ENCODE measurements around the gene TMEM135.
A peak's percentile ranks its signal among the peaks of the same experiment; 100 is the strongest.
"Not testable (repeated sequence)": the region's sequence is repeated elsewhere in the genome, so short reads cannot be mapped to it uniquely, and the experiment has no call there.

Gene TMEM135

DNA sequence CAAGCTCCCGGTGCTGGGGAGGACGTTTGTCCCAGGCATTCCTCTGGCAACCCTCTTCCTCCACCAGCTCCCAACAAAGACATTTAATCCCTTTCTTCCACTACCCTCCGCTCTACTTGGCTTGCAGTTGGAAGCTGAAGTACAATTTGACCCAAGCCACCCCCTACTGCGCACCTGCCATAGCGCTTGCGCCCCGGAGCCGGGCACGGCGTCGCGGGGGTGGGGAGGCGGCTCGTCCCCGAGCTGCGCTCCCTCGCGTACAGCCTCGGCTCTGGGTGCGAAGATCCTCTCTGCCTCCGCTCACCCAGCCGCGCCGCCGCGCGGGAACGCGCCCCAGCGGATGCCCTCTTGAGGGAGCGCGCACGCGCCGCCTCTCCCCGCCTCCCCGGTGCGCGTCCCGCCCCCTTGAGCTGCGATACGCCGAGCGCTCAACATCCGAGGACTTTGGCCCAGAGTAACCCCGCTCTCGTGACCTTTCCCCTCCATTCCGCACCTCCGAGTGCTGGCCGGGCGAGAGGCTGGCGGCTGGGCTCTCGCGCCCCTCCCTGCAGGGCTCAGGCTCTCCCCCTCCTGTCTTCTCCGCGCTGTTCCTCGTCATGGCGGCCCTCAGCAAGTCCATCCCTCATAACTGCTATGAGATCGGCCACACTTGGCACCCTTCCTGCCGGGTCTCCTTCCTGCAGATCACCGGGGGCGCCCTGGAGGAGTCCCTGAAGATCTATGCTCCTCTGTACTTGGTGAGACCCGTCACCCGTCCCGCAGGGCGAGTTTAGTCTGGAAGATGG lies at the start of gene TMEM135:
TSS of gene TMEM135 (plus strand) at position 485 of the 785 bp plus-strand sequence. CDS start at position 597, 112 bp downstream.
- peak; percentile 91 for DNase-seq (ENCODE audit: low spot score)

DNA sequence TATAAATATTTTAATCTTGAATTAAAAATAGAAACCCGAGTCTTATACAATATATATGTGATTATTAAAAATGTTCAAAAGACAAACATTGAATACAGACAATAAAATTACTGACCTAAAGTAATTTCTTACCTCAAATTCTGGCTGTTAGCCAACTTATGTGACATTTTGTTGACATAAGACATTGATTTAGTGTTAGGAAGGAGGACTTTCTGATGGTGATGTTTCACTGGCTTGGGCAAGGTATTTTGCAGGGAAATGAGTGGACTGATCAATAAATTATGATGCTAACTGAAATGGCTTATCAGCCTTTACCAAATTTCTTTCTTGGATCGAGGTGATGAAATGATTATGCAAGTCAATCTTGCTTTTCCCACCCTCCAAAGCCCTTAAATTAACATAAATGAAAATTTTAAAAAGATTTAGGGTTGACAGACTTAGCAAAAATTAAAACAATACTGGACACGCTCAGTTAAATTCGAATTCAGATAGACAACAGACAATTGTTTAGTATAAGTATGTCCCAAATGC lies 49.3 kb upstream of the TMEM135 start:
- DNase-seq (ENCODE audit: low spot score) = no peak

DNA sequence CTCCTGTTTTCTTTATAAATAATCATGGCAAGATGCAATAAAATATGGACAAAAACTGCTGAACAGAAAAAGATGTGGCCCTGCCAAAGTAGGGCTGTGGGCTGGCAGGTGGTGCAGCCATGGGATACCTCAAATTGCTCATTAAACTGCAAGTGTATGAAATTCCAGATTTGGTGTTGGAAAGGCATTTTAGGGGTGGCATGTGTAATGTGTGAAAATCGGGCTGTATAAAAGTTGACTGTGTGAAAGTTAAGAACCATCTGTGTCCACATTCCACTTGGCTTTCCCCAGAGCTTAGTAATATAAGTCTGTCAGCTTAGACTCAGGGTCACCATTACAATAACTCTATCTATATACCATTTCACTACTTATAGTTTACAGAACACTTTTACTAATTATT lies 47.7 kb upstream of the TMEM135 start:
- DNase-seq (ENCODE audit: low spot score) = no peak

DNA sequence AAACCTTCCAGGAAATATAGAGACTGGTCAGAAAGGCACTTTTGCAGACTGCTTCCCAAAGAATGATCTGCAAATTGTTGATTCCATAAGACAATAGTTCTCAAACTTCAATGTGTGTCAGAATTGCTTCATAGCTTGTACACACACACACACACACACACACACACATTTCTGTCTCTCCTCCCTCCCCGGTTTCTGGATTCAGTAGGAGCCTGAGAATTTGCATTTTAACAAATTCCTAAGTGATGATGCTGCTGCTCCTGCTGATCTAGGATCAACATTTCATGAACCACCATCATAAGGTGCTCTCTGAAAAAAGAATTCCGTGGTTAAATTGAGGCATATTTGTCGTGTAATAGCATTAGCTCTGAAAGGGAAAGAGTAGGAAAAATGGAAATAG lies 47.2 kb upstream of the TMEM135 start:
- DNase-seq (ENCODE audit: low spot score) = no peak

DNA sequence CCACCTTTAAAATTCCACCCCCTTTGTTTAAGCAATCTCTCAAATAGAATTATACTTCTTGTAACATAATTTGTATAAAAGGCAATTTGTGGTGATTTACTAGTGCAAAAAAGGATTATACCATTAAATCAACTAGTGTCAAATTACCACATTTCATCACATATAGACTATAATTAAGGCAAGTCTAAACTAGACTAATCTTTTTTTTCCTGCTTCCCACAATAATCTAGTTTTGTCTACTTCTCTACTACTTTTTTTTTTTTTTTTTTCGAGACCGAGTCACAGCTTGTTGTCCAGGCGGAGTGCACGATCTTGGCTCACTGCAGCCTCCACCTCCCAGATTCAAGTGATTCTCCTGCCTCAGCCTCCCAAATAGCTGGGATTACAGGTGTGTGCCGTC lies 46.4 kb upstream of the TMEM135 start:
- DNase-seq (ENCODE audit: low spot score) = no peak

DNA sequence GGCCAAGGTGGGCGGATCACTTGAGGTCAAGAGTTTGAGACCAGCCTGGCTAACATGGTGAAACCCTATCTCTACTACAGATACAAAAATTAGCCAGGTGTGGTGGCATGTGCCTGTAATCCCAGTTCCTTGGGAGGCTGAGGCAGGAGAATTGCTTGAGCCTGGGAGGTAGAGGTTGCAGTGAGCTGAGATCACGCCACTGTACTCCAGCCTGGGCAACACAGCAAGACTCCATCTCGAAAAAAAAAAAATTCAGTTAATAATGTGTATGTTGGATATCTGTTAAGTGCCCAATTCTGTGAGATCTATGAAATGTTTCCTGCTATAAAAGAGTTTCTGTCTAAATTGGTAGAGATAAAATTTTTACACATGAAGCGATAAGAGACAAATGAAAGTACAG lies 45.4 kb upstream of the TMEM135 start:
- not testable (repeated sequence) for DNase-seq (ENCODE audit: low spot score)

DNA sequence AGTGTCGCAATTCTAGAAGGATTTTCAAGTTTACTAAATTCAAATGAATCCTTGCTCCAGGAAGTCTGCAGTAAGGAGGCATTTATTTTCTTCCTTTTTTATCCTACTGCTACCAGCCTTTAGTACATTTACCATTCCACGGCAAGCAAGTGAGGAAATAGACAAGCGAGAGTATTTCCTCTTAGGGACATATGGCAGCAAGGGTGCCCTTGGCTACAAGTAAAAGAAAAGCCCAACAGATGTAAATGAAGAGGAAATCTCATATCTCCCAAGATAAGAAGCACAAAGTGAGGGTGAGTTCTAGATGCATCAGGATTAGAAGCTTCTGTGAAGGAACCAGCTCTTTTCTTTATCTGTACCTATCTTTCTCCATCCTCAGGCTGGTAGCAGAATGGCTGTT lies 44.7 kb upstream of the TMEM135 start:
- no peak for DNase-seq (ENCODE audit: low spot score)

DNA sequence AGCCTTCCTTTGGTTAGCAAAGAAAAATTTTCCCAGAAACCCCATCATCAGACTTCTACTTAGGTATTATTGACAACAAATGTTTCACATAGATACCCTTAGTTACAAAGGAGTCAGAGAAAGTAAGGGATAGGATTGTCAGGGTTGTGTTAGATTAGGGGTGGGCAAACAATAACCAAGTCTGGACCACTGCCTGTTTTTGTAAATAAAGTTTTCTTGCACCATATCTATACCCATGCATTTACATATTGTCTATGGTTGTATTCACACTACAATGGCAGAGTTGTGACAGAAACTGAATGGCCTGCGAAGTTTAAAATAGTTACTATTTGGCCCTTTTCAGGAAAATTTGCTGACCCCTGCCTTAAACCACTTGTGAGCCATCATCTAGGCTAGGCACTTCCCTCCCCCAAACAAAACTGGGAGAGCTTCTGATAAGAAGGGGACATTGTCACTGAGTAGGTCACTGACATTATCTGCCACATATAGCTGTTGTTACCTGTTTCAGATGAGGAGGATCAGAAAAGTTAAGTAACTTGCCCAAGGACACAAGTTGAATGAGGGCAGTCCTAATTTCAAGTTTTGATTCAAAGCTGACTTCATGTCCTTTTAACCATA lies 40.7 kb upstream of the TMEM135 start:
- no peak for DNase-seq (ENCODE audit: low spot score)

DNA sequence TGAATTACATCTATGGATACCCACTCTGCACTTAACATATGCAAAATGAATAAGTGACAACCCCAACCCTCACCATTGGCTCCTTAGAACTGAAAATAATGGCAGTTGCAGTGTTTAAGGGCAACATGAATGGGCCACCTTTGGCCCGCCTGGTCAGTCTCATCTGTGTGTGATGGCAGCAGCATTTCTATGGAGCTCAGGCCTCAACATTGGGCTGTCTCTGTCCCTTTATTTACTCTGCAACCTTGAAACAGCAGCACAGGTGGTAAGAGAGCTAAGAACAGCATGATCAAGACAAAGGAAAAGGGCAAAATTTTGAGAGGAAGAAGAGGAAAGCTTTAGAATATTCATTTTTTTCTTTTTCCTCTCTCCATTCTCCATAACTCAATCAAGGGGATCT lies 38.3 kb upstream of the TMEM135 start:
- no peak for DNase-seq (ENCODE audit: low spot score)

DNA sequence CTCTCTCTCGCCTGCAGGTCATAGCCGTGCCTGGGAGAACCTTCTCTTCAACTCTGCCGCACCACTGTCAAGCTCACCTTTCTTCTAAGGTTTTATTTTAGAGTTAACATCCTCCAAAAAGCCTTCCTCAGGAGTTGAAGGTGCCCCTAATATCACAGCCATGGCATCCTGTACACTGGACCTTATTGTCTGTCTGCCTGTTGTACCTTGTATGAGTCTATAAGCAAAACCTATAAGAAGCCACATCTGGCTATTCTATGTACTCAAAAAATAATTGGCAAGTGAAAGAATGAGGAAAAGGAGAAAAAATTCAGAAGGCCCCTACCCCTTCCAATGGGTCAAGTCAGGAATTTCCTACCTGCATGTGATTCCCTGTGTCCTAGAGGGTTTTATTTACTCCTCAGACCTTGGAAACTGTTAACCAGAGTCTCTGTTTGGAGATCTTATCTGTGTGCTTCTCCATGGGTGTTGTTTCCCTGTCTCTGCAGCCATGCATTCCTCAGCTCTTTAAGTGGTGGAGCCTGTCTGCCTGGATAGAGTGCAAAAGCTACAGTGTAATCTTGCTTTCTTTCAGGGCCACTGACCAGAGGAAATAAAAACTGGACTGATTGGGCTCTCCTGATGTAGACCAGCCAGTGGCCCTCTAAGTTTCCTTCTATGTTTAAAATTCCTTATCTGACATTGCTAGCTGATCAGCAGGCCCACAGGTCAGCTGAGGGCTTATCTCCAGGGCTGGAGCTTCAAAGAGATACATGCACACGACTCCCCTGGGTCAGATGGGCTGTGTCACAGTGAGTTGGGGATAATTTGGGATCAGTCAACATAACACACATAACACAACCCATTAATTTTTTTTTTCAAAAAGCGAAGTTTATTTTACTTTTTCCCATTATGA lies 37.6 kb upstream of the TMEM135 start:
- DNase-seq (ENCODE audit: low spot score) = no peak

DNA sequence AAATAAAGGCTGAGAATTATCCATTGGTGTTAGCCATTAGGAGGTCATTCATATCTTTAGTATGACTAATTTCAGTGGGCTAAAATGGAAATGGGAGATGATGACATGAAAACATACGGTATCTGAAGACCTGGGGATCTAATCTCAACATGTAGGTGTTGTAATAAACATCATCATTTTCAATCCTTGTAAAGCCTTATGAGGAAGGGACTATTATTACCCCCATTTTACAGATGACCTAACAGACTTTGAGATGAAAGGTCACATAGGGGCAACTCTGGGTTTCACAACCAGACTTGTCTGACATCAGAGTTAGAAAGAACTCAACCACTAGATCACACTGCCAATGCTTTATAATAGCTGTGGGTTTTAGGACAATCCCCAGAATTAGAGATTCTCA lies 34.8 kb upstream of the TMEM135 start:
- no peak for DNase-seq (ENCODE audit: low spot score)

DNA sequence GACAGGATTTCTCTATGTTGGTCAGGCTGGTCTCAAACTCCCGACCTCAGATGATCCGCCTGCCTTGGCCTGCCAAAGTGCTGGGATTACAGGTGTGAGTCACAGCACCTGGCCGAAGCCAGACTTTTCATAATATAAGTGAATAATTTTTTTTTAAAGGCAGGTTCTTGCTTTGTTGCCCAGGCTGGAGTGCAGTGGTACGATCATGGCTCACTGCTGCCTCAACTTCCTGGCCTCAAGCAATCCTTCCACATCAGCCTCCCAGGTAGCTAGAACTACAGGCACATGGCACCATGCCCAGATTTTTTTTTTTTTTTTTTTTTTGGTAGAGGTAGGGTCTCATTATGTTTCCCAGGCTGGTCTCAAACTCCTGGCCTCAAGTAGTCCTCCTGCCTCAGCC lies 33.5 kb upstream of the TMEM135 start:
- not testable (repeated sequence) for DNase-seq (ENCODE audit: low spot score)

DNA sequence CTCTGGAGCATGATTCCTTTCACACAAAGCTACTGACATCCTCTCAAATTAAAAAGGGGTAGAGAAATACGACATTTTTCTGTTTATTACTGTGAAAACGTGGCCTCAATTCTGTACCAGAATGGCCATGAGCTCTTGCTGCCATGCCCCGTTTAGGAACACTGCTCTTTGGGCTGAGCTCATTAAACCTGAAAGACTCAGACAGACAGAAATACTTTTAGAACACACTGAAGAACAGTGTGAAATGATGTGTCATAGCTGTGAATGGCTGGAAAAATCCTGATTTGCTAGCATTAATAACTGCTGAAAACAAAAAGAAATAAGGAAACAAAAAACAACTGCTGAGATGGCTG lies 32.2 kb upstream of the TMEM135 start:
- no peak for DNase-seq (ENCODE audit: low spot score)

DNA sequence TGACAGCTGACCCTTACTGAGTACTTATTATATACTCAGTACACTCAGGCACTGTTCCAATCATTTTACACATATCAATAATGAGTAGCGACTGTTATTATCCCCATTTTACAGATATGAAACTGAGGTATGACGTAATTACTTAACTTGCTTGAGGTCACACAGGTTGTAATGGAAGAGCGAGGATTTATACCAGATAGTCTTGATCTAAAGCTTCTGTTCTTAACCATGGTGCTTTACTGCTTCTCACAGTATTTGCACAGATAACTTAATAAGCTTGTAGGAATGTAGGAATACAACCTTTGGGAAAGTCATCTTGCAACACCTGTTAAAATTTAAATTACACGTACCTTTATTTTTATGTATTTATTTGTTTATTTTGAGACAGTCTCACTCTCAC lies 31.7 kb upstream of the TMEM135 start:
- no peak for DNase-seq (ENCODE audit: low spot score)

DNA sequence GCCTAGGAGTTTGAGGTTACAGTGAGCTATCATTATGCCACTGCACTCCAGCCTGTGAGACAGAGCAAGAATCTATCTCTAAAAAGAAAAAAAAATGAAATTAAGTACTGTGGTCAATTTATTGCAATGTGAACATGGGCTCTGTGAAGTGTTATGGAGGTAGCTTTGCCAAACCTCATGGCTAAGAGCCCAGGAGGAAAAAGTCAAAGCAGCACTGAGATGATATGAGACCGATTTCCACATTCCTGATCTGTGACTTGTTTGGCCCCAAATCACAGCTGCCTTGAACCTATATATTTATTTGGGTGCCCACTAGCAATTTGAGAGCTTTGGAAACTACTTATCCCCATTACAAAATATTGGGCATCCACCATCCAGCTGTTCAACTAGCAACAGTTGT lies 29.8 kb upstream of the TMEM135 start:
- no peak for DNase-seq (ENCODE audit: low spot score)

DNA sequence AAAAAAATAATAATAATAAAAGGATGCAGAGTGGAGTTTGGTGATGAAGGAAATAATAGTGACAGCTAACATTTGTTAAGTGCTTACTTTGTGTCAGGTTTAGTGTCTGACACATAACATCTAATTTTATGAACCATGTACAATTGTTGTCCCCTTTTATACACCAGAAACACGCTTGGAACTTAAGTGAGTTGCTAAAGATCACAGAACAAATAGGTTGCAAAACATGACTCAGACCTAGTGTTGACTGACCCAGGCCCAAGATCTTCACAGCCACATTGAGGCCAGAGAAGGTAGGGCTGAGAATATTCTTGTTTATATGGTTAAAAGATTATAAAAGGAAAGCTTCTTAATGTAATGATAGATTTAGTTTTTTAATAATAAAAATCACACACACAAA lies 25.6 kb upstream of the TMEM135 start:
- no peak for DNase-seq (ENCODE audit: low spot score)

DNA sequence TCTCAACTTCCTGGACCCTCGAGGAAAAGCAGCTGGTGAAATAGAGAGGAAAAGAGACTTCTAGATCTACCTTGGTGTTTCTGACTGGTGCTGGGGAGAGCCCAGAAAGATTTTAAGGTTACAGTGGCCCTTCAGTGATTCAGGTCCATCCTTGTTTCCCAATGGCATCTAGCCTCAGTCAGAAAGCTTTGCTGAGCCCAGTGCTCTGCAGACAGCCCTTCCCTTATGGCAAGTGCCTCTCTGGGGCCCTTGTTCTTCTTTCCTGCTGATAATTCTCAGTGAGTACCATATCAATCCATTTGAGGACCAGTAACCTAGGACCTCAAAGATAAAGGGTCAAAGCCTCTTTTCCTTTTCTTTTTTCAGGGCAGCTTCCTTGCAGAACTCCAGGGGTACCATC lies 25.1 kb upstream of the TMEM135 start:
- DNase-seq (ENCODE audit: low spot score) = no peak

DNA sequence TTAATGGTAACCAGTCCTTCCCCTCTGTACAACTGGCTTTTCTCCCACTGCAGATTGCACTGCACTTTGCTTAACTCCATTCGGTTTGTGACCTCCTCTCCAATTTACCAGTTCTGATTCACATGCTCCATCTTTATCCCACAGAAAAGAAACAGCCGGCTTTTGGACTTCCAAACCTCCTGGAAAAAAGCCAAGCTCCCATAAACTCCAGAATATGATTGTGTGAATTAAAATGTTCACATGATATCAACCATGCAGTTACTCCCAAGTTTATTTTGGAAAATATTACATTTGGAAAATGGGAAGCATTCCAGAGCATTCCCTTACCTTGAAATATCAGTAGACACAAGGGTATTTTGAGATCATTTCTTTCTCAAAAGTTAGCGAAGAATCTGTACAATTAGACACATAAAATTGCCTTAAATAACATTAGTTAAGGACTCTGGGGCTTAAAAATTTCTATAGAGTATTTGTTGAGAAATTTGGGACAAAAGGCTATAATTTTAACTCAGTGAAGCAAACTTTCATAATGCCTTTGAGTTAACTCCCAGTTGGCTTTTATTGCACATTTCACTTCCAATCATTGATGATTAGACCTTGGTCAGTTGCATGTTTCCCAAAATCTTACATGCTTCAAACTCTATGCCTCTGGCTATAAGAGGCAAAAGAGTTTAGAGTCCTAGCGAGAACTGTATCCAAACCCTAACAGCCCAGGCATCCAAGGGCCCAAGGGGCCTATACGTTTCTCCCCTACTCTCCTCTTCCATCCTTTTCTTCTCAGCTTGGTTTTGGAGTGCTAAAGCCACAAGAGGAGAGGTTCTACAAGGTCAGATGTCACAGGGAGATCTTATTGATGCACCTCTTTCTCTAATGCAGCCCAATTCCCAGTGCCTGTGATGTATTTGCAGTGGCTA lies 23.6 kb upstream of the TMEM135 start:
- DNase-seq (ENCODE audit: low spot score) = no peak

DNA sequence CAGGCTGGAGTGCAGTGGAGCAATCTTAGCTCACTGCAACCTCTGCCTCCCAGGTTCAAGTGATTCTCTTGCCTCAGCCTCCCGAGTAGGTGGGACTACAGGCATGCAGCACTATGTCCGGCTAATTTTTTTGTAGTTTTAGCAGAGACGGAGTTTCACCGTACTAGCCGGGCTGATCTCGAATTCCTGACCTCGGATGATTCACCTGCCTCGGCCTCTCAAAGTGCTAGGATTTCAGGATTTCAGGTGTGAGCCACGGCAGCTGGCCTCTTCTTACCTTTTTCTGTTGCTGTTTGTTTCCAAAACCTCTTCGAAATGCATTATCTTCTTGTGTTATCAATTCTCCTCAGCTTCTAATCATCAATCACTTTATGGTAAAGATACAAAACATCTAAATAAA lies 22.1 kb upstream of the TMEM135 start:
- no peak for DNase-seq (ENCODE audit: low spot score)

DNA sequence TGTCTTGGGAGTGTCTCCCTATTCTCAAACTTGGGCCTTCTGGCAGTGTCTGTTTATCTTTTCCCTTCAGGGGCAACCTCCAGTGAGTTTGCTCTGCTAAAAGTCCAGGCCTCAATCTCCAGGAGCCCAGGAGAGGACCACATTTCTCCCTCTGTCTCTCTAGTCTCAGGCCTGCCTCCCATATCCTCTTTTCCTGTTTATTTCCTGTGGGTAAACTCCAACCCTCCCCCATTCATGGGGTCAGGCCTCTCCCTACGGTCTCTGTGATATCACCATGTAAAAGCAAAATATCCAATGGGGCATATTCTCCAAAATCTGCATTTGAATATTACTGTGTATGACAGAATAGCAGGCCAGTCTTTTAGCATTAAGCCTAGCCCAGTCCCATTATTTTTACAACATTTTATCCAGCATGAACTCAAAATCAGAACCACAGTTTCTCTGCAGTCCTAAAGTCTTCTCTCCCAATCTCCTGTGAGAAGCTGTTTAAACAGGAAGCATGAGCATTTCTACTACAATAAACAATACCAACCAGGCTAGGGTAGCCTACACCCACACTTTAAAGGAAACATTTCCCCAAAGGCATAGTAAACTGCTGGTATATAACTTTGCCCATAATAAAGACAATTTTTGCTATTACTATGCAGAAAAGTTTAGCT lies 18.0 kb upstream of the TMEM135 start:
- no peak for DNase-seq (ENCODE audit: low spot score)

DNA sequence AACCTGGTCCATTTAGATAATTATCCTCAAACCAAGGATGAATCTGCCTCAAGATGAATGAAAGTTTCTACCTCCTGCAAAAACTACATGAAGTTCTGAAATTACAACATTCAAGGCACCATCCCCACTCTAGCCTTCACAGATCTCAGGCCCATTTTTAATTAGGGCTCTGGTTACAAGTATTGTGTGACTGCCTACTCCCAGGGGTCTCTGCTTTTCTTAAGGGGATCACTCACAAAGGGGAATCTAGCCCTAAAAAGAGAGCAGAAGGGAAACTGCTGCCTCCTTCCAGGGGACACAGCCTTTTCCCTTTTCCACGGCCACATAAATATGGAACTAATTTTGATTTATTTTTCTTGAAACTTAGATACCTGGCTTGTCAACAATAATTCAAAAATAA lies 17.4 kb upstream of the TMEM135 start:
- no peak for DNase-seq (ENCODE audit: low spot score)
